Fibroblast of the conjunctiva (primary cell): ENCODE data around the gene TEX12.
"Not testable (repeated sequence)": the region's sequence is repeated elsewhere in the genome, so short reads cannot be mapped to it uniquely, and the experiment has no call there.

Source experiments
- DNase-seq: peaks from one replicate; pipeline ENCODE4 v3.0.0-alpha.2; 2010; ENCODE audit warnings: low read depth

Gene TEX12

GRCh38 chr11:112165049-112165448 is 2.1 kb upstream of the TEX12 start:
- no peak for DNase-seq

- DNase-seq: peak; percentile 27
These were observed 610 bp upstream of the TEX12 start for GRCh38 chr11:112166562-112166961.

- no peak for DNase-seq
These were observed 5.3 kb downstream of the TEX12 start for GRCh38 chr11:112172362-112172994.

GRCh38 chr11:112173152-112173551 is 6.0 kb downstream of the TEX12 start:
- DNase-seq: no peak

GRCh38 chr11:112174789-112175598 is 7.8 kb downstream of the TEX12 start, which contains the start of gene BCO2:
BCO2 (plus strand) TSS chr11:112175512; CDS start chr11:112175602, 90 bp downstream.
- peak; percentile 43 for DNase-seq

GRCh38 chr11:112175599-112175952 is 8.4 kb downstream of the TEX12 start:
- DNase-seq: no peak

GRCh38 chr11:112176077-112176476 is 8.9 kb downstream of the TEX12 start:
- no peak for DNase-seq

- no peak for DNase-seq
These were observed 10.4 kb downstream of the TEX12 start for GRCh38 chr11:112177589-112177988.

- DNase-seq: no peak
These were observed 11.3 kb downstream of the TEX12 start for GRCh38 chr11:112178428-112178827.

- DNase-seq: no peak
These were observed 11.8 kb downstream of the TEX12 start for GRCh38 chr11:112178936-112179335.

- no peak for DNase-seq
These were observed 12.4 kb downstream of the TEX12 start for GRCh38 chr11:112179601-112180000.

GRCh38 chr11:112182867-112183266 is 15.7 kb downstream of the TEX12 start:
- DNase-seq: no peak

- no peak for DNase-seq
These were observed 18.7 kb downstream of the TEX12 start for GRCh38 chr11:112185883-112186282.

- DNase-seq: no peak
These were observed 19.1 kb downstream of the TEX12 start for GRCh38 chr11:112186304-112186703.

- DNase-seq: not testable (repeated sequence)
These were observed 27.9 kb downstream of the TEX12 start for GRCh38 chr11:112195113-112195512.

- DNase-seq: no peak
These were observed 28.8 kb downstream of the TEX12 start for GRCh38 chr11:112195951-112196351.

GRCh38 chr11:112196519-112197087 is 29.4 kb downstream of the TEX12 start:
- no peak for DNase-seq

- DNase-seq: not testable (repeated sequence)
These were observed 31.9 kb downstream of the TEX12 start for GRCh38 chr11:112199101-112199500.

GRCh38 chr11:112200252-112200651 is 33.1 kb downstream of the TEX12 start:
- no peak for DNase-seq

GRCh38 chr11:112206071-112206470 is 38.9 kb downstream of the TEX12 start:
- no peak for DNase-seq

- DNase-seq: no peak
These were observed 43.7 kb downstream of the TEX12 start for GRCh38 chr11:112210890-112211289.

- DNase-seq: no peak
These were observed 44.4 kb downstream of the TEX12 start for GRCh38 chr11:112211536-112211935.

- no peak for DNase-seq
These were observed 45.1 kb downstream of the TEX12 start for GRCh38 chr11:112212290-112212689.
